ENCODE measurements around the gene VPS52.
A peak's percentile ranks its signal among the peaks of the same experiment; 100 is the strongest.

Gene VPS52

GRCh38 chr6:33271468-33272274, at the start of gene VPS52, which contains the start of gene RPS18 (continued):
- TF ChIP-seq ZBTB8A (tag by site-specific recombination; IDR thresholded peaks at IDR 0.05): peak; percentile 66
- peak; percentile 31; the same call in 1 of the 2 replicates for TF ChIP-seq REST (tag by site-specific recombination; IDR thresholded peaks at IDR 0.05)
- peak; percentile 7 for TF ChIP-seq KLF9 (tag by site-specific recombination; IDR thresholded peaks at IDR 0.05; ENCODE audit: low read depth)
- TF ChIP-seq ZNF596 (tag by site-specific recombination; IDR thresholded peaks at IDR 0.05): peak; percentile 31; the same call in 1 of the 2 replicates
- TF ChIP-seq ZNF221 (tag by site-specific recombination; IDR thresholded peaks at IDR 0.05; ENCODE audit: borderline replicate concordance): no peak
- peak; percentile 89 for TF ChIP-seq SP3 (tag by site-specific recombination; IDR thresholded peaks at IDR 0.05)
- TF ChIP-seq ZXDB (tag by site-specific recombination; IDR thresholded peaks at IDR 0.05): peak; percentile 92
- TF ChIP-seq KLF16 (tag by site-specific recombination; IDR thresholded peaks at IDR 0.05): peak; percentile 51; the same call in 1 of the 2 replicates
- peak; percentile 90; the same call in 1 of the 2 replicates for TF ChIP-seq ZNF561 (tag by site-specific recombination; IDR thresholded peaks at IDR 0.05; ENCODE audit: borderline replicate concordance)

GRCh38 chr6:33321227-33321626, 49.6 kb upstream of the VPS52 start:
- no peaks in the 10 kb centered on the region for H3K9me3 ChIP-seq (ENCODE audit: control insufficient read depth, insufficient read depth, low read depth, low read length)
- TF ChIP-seq ZNF549 (tag by site-specific recombination; IDR thresholded peaks at IDR 0.05): no peak
- TF ChIP-seq ZBTB6 (tag by site-specific recombination; IDR thresholded peaks at IDR 0.05): peak; percentile 86
- no peak for TF ChIP-seq ZNF518A (tag by site-specific recombination; conservative IDR thresholded peaks at IDR 0.05; ENCODE audit: low read depth)
- TF ChIP-seq ZNF624 (tag by site-specific recombination; IDR thresholded peaks at IDR 0.05): no peak
- no peak for TF ChIP-seq ZNF600 (tag by site-specific recombination; IDR thresholded peaks at IDR 0.05)
- TF ChIP-seq ZNF302 (tag by site-specific recombination; IDR thresholded peaks at IDR 0.05; ENCODE audit: low read depth): no peak
- TF ChIP-seq ZNF362 (tag by site-specific recombination; IDR thresholded peaks at IDR 0.05): no peak
- TF ChIP-seq ZNF610 (tag by site-specific recombination; IDR thresholded peaks at IDR 0.05; ENCODE audit: borderline replicate concordance): no peak
- POLR2A ChIA-PET: interaction anchor here (1.0 to 1.9 kb wide), 7 partner anchors 22 to 349 kb away, joined by 3 to 13 read pairs (median 4); partner anchors contain the start of genes B3GALT4, PFDN6, PHF1 and RGL2
- H3K4me1 ChIP-seq (ENCODE audit: control insufficient read depth, insufficient read depth, low read length): peaks cover 20% of the 10 kb centered on the region
- H3K27ac ChIP-seq (ENCODE audit: extremely low read depth, low read depth, low read length): peak overlapping the region; percentile 18; the same call in 1 of the 2 replicates
- H3K36me3 ChIP-seq (ENCODE audit: control insufficient read depth in 2 of 2, insufficient read depth in 1 of 2, low read length in 2 of 2): peaks cover 14 to 34% of the 10 kb centered on the region in 2 experiments
- CTCF ChIA-PET: interaction anchor here (0.7 to 1.9 kb wide), 3 partner anchors 16 to 43 kb away, joined by 3 to 10 read pairs (median 3); partner anchors contain the start of gene RGL2
- H3K4me3 ChIP-seq (ENCODE audit: low read depth, low read length): no peak overlapping the region
